Endothelial cell of umbilical vein (primary cell): ENCODE data around the gene CCNJL. TPM values are rescaled to one million over a fixed set of nuclear protein-coding genes. Genes with fewer than 3 reads are reported as not detected.
"Not testable (repeated sequence)": the region's sequence is repeated elsewhere in the genome, so short reads cannot be mapped to it uniquely, and the experiment has no call there.

ENCODE experiments used
- BruUV-seq: library from RNA; stranded (reverse); fragments of 400-500 nt; replicated peaks from 2 replicates; lab custom pipeline; 2021; lab: Mats Ljungman, UMichigan
- CTCF ChIA-PET: fragments of 300-600, 350-600 bp; sonication (Branson Sonifier 250); formaldehyde crosslinking; loops from one replicate; lab custom pipeline; 2021; ENCODE audit warnings: antibody characterized with exemption, inconsistent platforms; lab: Charles Lee
- POLR2A ChIA-PET: fragments of 300-600, 350-600 bp; sonication (Branson Sonifier 250); formaldehyde crosslinking; loops from one replicate; lab custom pipeline; 2021; ENCODE audit warnings: antibody characterized with exemption, inconsistent platforms; lab: Charles Lee
- DNase-seq: peaks from one replicate; pipeline ENCODE4 v3.0.0-alpha.2; 2011; ENCODE audit warnings: low read depth, low spot score
- FAIRE-seq: peaks from 2 replicates; lab custom pipeline; 2011; peaks lifted over from hg19 to GRCh38; lab: Jason Lieb, UNC
- H2AFZ ChIP-seq: 2 replicates; pipeline ENCODE4 v1.6.0; 2012; ENCODE audit warnings: low read depth, low read length, control low read depth, inconsistent platforms
- H3K27ac ChIP-seq: 2 replicates; pipeline ENCODE4 v1.5.1; 2011; ENCODE audit warnings: low read depth, mild to moderate bottlenecking, control low read depth, low read length, moderate library complexity; ENCODE audit not compliant: insufficient read depth
- H3K27me3 ChIP-seq, 2 experiments: 2 replicates each; pipeline versions ENCODE4 v1.6.0 to v1.6.1; 2011; ENCODE audit warnings: low read length in 2 of 2, mixed read lengths in 1 of 2; ENCODE audit not compliant: control insufficient read depth in 2 of 2, insufficient read depth in 2 of 2
- H3K36me3 ChIP-seq, 2 experiments: 2 replicates in 1 of 2; 3 replicates in 1 of 2; pipeline ENCODE4 v1.5.1; 2011; ENCODE audit warnings: low read length in 2 of 2, mild to moderate bottlenecking in 1 of 2, moderate library complexity in 1 of 2; ENCODE audit not compliant: control insufficient read depth in 2 of 2, insufficient read depth in 2 of 2; ENCODE audit errors: extremely low read depth in 1 of 2
- H3K4me1 ChIP-seq: 3 replicates; pipeline ENCODE4 v1.5.1; 2011; ENCODE audit warnings: mild to moderate bottlenecking, low read length; ENCODE audit not compliant: control insufficient read depth, insufficient read depth; ENCODE audit errors: extremely low read depth
- H3K4me2 ChIP-seq: 2 replicates; pipeline ENCODE4 v1.6.1; 2011; ENCODE audit warnings: low read length, control low read depth, mixed read lengths; ENCODE audit not compliant: insufficient read depth
- H3K4me3 ChIP-seq, 3 experiments: fragments of 200-600 bp in 1 of 3; sonication (generic), shearing (Covaris generic) in 1 of 3; replicated peaks in 1 of 3; 2 replicates each; pipeline ENCODE4 v1.5.1; 2011 to 2016; ENCODE audit warnings: control low read depth in 3 of 3, low read length in 3 of 3, mild to moderate bottlenecking in 2 of 3, inconsistent platforms in 1 of 3, low read depth in 1 of 3, moderate library complexity in 1 of 3; ENCODE audit not compliant: insufficient read depth in 1 of 3
- H3K79me2 ChIP-seq: 2 replicates; pipeline ENCODE4 v1.6.0; 2012; ENCODE audit warnings: low read length, inconsistent platforms; ENCODE audit not compliant: control insufficient read depth, insufficient read depth
- H3K9ac ChIP-seq: replicated peaks from 2 replicates; pipeline ENCODE3; 2011; ENCODE audit warnings: low read length, control low read depth; ENCODE audit not compliant: insufficient read depth; ENCODE audit errors: extremely low read depth
- H3K9me1 ChIP-seq: replicated peaks from 3 replicates; pipeline ENCODE4 v1.6.0; 2011; ENCODE audit warnings: mild to moderate bottlenecking, low read length; ENCODE audit not compliant: control insufficient read depth, insufficient read depth; ENCODE audit errors: extremely low read depth
- H3K9me3 ChIP-seq: replicated peaks from 2 replicates; pipeline ENCODE4 v1.5.1; 2012; ENCODE audit warnings: low read length, inconsistent platforms; ENCODE audit not compliant: control insufficient read depth, insufficient read depth
- H4K20me1 ChIP-seq: replicated peaks from 2 replicates; pipeline ENCODE3; 2011; ENCODE audit warnings: mild to moderate bottlenecking, low read length; ENCODE audit not compliant: control insufficient read depth, insufficient read depth; ENCODE audit errors: extremely low read depth
- GATA2 ChIP-seq: IDR thresholded peaks from 2 replicates; pipeline ENCODE4 v1.7.0; 2011; ENCODE audit warnings: low read depth, mild to moderate bottlenecking, moderate library complexity, mixed read lengths, low read length; ENCODE audit not compliant: insufficient read length, insufficient read depth
- dilution Hi-C: fragments of 300-500 bp; cut with MboI; formaldehyde crosslinking; loops from one replicate; pipeline ENCODE4 v1.15.0; 2019; ENCODE audit warnings: low sequenced_read_pairs; ENCODE audit not compliant: extremely low pct_ligation_motif_present
- intact Hi-C: fragments of 100-400 bp; cut with micrococcal nuclease; formaldehyde crosslinking; loops from one replicate; pipeline ENCODE4 v1.10.0; 2022
- polyA plus RNA-seq, 4 experiments: library from polyadenylated mRNA; depleted of rRNA in 3 of 4; stranded (reverse) in 3 of 4; unstranded in 1 of 4; fragments of >200 nt; gene quantifications; 2 replicates each; pipeline versions ENCODE4 v1.2.1 to v1.2.3, GENCODE V29; 2011 to 2012; ENCODE audit warnings: missing spikeins in 1 of 4
- total RNA-seq: library from RNA; stranded (reverse); gene quantifications from 2 replicates; pipeline ENCODE4 v1.2.3, GENCODE V29; 2021

Gene CCNJL
- total and polyA plus RNA-seq, 2 donors (not counting 3 experiments of a cell fraction or from before 2014, with no cell fraction given) = 20.0 to 21.3 TPM

- Histone ChIP-seq H3K27me3 (no peaks in the 10 kb centered on the region), H3K27ac (no peak overlapping the region), H3K36me3 (no peaks in the 10 kb centered on the region), H4K20me1 (no peaks in the 10 kb centered on the region), H3K4me1 (no peaks in the 10 kb centered on the region), H3K9me1 (no peaks in the 10 kb centered on the region), H3K9ac (no peak overlapping the region), H3K4me3 (no peak overlapping the region), H3K4me2 (no peak overlapping the region), H3K9me3 (no peaks in the 10 kb centered on the region), H3K79me2 (no peaks in the 10 kb centered on the region), H2AFZ (no peak overlapping the region)
- CTCF ChIA-PET = interaction anchor here (1.5 to 13.5 kb wide), 7 partner anchors 10 to 319 kb away, joined by 3 to 243 read pairs (median 34); no protein-coding TSS in a partner anchor
- POLR2A ChIA-PET = no interaction called here
- no peak for DNase-seq
- no peak for TF ChIP-seq GATA2
- no TSS peak for BruUV-seq
- dilution Hi-C loops (no loop called here), intact Hi-C loops (no loop called here)
- no peak for FAIRE-seq
These were observed 30.1 kb upstream of the CCNJL start for GRCh38 chr5:160342413-160342941.

GRCh38 chr5:160341309-160341870 lies 29.0 kb upstream of the CCNJL start:
- no peaks in the 10 kb centered on the region for H3K36me3 ChIP-seq
- BruUV-seq = no TSS peak
- H3K79me2 ChIP-seq = no peaks in the 10 kb centered on the region
- H3K9ac ChIP-seq = no peak overlapping the region
- ChIA-PET CTCF (interaction anchor here (6.7 to 13.5 kb wide), 2 partner anchors 98 to 318 kb away, joined by 87 to 243 read pairs; no protein-coding TSS in a partner anchor), POLR2A (no interaction called here)
- no peak for TF ChIP-seq GATA2
- no peaks in the 10 kb centered on the region for H3K4me1 ChIP-seq
- DNase-seq (no peak), FAIRE-seq (no peak)
- H4K20me1 ChIP-seq = no peaks in the 10 kb centered on the region
- no peak overlapping the region for H2AFZ ChIP-seq
- H3K4me2 ChIP-seq = no peak overlapping the region
- H3K9me1 ChIP-seq = no peaks in the 10 kb centered on the region
- H3K9me3 ChIP-seq = no peaks in the 10 kb centered on the region
- no peak overlapping the region for H3K4me3 ChIP-seq
- dilution Hi-C loops = no loop called here
- H3K27me3 ChIP-seq = no peaks in the 10 kb centered on the region
- intact Hi-C loops = no loop called here
- no peak overlapping the region for H3K27ac ChIP-seq

GRCh38 chr5:160340513-160340912 lies 28.1 kb upstream of the CCNJL start:
- DNase-seq, FAIRE-seq, dilution Hi-C loops, H3K79me2 ChIP-seq, H4K20me1 ChIP-seq, H3K9me3 ChIP-seq, H3K27me3 ChIP-seq, H3K4me3 ChIP-seq, POLR2A ChIA-PET, H3K4me1 ChIP-seq, H3K9ac ChIP-seq, H3K36me3 ChIP-seq, H3K27ac ChIP-seq, H3K4me2 ChIP-seq, H3K9me1 ChIP-seq, intact Hi-C loops, H2AFZ ChIP-seq, BruUV-seq: not testable (repeated sequence)
- CTCF ChIA-PET = interaction anchor here (0.7 to 13.5 kb wide), 2 partner anchors 142 to 317 kb away, joined by 3 to 243 read pairs; no protein-coding TSS in a partner anchor
